ENCODE measurements around the gene NEB.

DNA sequence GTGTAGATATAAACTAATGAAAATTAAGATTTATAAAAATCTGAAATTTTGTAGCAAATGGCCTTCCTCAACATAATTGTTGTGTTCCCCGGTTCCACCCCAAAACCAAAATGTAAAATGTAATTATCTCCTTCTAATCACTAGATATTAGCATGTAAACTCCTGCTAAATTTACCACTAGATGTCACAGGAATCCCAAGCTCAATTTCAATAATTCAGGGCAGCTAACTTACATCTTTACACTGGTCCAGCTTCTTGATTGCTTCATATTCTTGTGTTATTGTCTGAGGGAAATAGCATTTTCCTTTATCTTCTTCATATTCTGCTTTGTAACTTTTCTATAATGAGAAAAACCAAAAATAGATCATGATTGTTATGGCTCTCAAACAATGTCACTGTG is 42.6 kb downstream of the NEB start:
- TF ChIP-seq, protein P1, sequence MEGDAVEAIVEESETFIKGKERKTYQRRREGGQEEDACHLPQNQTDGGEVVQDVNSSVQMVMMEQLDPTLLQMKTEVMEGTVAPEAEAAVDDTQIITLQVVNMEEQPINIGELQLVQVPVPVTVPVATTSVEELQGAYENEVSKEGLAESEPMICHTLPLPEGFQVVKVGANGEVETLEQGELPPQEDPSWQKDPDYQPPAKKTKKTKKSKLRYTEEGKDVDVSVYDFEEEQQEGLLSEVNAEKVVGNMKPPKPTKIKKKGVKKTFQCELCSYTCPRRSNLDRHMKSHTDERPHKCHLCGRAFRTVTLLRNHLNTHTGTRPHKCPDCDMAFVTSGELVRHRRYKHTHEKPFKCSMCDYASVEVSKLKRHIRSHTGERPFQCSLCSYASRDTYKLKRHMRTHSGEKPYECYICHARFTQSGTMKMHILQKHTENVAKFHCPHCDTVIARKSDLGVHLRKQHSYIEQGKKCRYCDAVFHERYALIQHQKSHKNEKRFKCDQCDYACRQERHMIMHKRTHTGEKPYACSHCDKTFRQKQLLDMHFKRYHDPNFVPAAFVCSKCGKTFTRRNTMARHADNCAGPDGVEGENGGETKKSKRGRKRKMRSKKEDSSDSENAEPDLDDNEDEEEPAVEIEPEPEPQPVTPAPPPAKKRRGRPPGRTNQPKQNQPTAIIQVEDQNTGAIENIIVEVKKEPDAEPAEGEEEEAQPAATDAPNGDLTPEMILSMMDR (IDR thresholded peaks at IDR 0.05; ENCODE audit: low read depth, low read length, poor library complexity, severe bottlenecking) = no peak
- no peak for TF ChIP-seq EZH2phosphoT487 (IDR thresholded peaks at IDR 0.05; ENCODE audit: borderline replicate concordance, low read length)
